Motor neuron (in vitro differentiated cells): ENCODE measurements around the gene TADA3. TPM values are rescaled to one million over a fixed set of nuclear protein-coding genes. Genes with fewer than 3 reads are reported as not detected.
A peak's percentile ranks its signal among the peaks of the same experiment; 100 is the strongest.

ENCODE experiments used
- ATAC-seq, 8 experiments: fragments of 200-7000 bp; cut with Tn5 transposase; replicated peaks in 6 of 8; 2 replicates each; pipeline ENCODE4 v1.8.0; 2021; ENCODE audit warnings: mild to moderate bottlenecking in 8 of 8, moderate library complexity in 8 of 8
- H3K27ac ChIP-seq, 2 donors: fragments of 250-450 bp; sonication (Bioruptor Pico); 2 replicates each; pipeline ENCODE4 v1.9.0; 2021; ENCODE audit warnings: antibody characterized with exemption in 2 of 2, mild to moderate bottlenecking in 2 of 2, moderate library complexity in 1 of 2
- H3K4me1 ChIP-seq, 2 donors: fragments of 250-450 bp; sonication (Bioruptor Pico); replicated peaks in 1 of 2; 2 replicates each; pipeline ENCODE4 v1.6.1; 2021; ENCODE audit warnings: antibody characterized with exemption in 2 of 2, mild to moderate bottlenecking in 2 of 2, moderate library complexity in 1 of 2
- H3K4me3 ChIP-seq, 5 donors: fragments of 250-450 bp; sonication (Bioruptor Pico); 2 replicates each; pipeline ENCODE4 v1.9.0; 2021; ENCODE audit warnings: antibody characterized with exemption in 5 of 5, mild to moderate bottlenecking in 5 of 5, moderate library complexity in 4 of 5
- WGBS, 10 experiments: fragments of 450-650 bp; shearing (Covaris generic); methylation state at CpG; one replicate each; pipeline ENCODE4 v1.0.0; 2022; 5-methylcytosine and 5-hydroxymethylcytosine counted together
- in situ Hi-C, 9 experiments: fragments of 400-800 bp; cut with MboI; loops; one replicate each; pipeline ENCODE4 v1.15.0; 2021; ENCODE audit warnings: low sequenced_read_pairs in 9 of 9, low pct_unique_long_range_greater_than_20kb in 2 of 9; ENCODE audit not compliant: unreplicated experiment in 9 of 9
- total RNA-seq, 8 experiments: library from RNA; unstranded; fragments of 300-600 nt; gene quantifications; 2 replicates each; pipeline versions ENCODE4 v1.2.3 to v1.2.4, GENCODE V29; 2022

TADA3 gene, protein sequence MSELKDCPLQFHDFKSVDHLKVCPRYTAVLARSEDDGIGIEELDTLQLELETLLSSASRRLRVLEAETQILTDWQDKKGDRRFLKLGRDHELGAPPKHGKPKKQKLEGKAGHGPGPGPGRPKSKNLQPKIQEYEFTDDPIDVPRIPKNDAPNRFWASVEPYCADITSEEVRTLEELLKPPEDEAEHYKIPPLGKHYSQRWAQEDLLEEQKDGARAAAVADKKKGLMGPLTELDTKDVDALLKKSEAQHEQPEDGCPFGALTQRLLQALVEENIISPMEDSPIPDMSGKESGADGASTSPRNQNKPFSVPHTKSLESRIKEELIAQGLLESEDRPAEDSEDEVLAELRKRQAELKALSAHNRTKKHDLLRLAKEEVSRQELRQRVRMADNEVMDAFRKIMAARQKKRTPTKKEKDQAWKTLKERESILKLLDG
- total RNA-seq, result 10 to 100 TPM; 23.0 to 56.2 (median 40.7) TPM

DNA sequence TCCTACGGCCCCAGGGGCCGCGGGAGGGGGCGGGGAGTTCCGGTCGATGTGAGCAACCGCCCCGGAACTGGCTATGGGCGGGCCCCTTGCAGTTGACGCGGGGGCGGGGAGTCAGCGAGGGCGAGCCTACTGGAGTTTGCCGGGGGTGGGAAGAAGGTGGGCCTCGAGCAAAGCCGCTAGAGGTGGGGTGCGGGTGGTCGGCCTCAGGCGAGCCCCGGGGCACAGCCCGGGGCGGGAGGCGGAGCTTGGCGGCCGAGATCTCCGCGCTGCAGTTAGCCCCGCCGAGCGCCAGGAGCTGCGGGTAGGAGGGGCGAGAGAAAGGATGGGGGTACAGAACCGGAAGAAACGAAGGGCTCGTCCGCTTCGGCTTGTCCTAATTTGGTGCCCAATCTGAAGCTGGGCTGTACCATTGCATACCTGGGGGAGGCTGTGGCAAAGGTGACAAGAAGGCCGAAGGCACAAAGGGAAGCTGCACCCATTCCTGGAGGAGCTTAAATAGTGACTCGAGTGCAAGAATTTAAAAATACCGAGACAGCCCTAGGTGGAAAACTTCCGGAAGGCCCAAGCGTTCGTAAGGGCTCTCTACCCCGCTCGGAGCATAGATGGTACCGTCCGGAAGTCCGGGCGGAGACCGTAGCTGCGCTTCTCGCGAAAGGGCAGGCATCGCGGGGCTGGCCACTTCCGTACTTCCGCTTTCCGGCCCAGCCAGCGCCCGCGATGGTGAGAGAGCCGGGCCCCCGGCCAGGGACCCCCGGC lies at the start of gene TADA3, which contains the start of gene ARPC4:
Gene TADA3, minus strand, starts transcription at position 69 of the 756 bp plus-strand sequence. CDS start 1,007 bp downstream, outside the sequence.
Gene ARPC4, plus strand, starts transcription at position 678 of the 756 bp plus-strand sequence. Its CDS starts 40 bp downstream, at position 718.
- in situ Hi-C loops, result no loop called here
- H3K4me1 ChIP-seq, result peaks cover 3 to 4% of the 10 kb centered on the region in 2 donors
- WGBS, 10 experiments, result 0 to 20% (median 0%) methylated on average over 1 to 24 of the region's 65 CpGs; no CpG with 5 or more reads in 5 of the 10 experiments
- peak within 1 kb of the TSS; percentile 99 to 100 for H3K27ac ChIP-seq
- H3K4me3 ChIP-seq, result peak within 1 kb of the TSS; percentile 57 to 92 (median 82)
- ATAC-seq, result peak; percentile 78 to 94 (median 91)

DNA sequence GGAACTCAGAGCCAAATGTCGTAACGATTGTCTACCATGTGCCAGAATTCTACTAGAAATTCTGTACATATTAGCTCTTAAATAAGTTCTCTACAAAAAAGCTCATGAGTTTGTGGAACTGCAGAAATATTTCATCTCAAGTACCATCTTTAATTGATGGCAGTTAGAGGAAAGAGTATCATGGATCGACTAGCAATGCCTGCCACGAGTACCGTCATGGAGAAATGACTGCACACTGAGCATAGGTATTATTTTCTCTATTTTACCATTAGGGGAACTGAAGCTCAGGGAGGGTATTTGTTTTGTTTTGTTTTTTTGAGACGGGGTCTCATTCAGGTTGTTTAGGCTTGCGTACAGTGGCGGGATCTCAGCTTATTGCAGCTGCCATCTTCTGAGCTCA lies 48.7 kb upstream of the TADA3 start:
- Histone ChIP-seq H3K4me3 (no peak overlapping the region), H3K4me1 (peaks cover 0 to 8% of the 10 kb centered on the region in 2 donors), H3K27ac (no peak overlapping the region)
- 80 to 100% (median 87%) methylated on average over 1 to 8 of the region's 8 CpGs for WGBS, 10 experiments
- in situ Hi-C loops, result no loop called here
- no peak for ATAC-seq

DNA sequence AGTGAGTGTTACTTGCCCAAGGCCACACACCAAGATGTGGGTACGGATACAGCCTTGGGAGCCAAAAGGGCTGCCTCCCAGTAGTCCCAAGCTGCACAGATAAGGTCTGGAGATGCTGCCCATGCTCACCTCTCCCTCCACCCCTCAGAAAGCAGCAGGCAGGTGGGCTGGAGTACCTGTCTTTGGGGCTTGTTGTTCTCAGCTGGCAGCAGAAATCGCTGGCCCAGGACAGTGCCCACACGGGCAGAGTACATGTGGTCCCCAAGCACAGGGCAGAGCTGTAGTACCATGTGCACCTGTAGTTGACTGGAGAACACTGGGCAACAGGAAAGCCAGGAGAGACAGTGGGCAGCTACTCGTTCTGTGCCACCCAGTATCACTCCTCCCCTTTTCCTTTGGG lies 46.6 kb upstream of the TADA3 start:
- H3K4me3 ChIP-seq, result no peak overlapping the region
- no peak overlapping the region for H3K27ac ChIP-seq
- 52 to 100% (median 83%) methylated on average over 1 to 3 of the region's 4 CpGs; no CpG with 5 or more reads in 5 of the 10 experiments for WGBS, 10 experiments
- ATAC-seq, result no peak
- H3K4me1 ChIP-seq, result peaks cover 0 to 4% of the 10 kb centered on the region in 2 donors
- in situ Hi-C loops, result no loop called here

DNA sequence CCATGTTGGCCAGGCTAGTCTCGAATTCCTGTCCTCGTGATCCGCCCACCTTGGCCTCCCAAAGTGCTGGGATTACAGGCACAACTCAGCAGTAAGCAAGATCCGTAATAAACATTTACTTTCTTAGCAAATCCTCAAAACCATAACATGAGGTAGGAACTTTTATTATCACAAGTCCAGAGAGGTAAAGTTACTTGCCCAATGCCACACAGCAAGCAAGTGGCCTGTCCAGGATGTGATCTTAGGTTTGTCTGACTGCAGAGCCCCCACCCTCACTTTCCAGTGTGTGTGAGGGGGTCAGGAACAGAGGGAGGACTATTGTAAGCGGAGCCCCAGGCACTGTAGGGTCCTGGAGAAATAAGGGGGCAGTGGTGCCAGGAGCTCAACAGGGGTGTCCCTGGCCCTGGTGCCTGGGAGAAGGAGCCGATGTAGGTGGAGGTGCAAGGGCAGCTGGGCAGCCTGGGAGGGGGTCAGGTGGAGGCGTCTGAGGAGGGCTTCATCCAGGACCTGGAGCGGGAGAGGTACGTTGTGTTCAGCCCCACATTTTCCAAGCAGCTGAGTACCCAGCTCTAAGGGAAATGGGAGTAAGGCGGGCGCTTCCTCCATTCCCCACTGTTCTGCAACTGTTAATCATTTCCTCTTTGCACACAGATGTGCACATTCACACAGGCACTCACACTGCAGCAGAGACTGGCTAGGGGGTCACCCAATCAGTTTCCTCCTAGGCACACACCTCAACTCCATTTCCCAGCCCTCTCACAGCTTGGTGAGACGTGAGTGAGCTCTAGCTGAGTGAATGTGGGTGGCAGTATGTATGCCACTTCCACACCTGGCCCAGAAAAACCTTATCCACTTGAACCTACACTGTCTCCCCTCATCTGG lies 45.7 kb upstream of the TADA3 start:
- Histone ChIP-seq H3K4me1 (peaks cover 0 to 3% of the 10 kb centered on the region in 2 donors), H3K27ac (no peak overlapping the region), H3K4me3 (no peak overlapping the region)
- WGBS, 10 experiments, result 40 to 100% (median 100%) methylated on average over 1 to 10 of the region's 12 CpGs; no CpG with 5 or more reads in 3 of the 10 experiments
- in situ Hi-C loops, result no loop called here
- no peak for ATAC-seq

DNA sequence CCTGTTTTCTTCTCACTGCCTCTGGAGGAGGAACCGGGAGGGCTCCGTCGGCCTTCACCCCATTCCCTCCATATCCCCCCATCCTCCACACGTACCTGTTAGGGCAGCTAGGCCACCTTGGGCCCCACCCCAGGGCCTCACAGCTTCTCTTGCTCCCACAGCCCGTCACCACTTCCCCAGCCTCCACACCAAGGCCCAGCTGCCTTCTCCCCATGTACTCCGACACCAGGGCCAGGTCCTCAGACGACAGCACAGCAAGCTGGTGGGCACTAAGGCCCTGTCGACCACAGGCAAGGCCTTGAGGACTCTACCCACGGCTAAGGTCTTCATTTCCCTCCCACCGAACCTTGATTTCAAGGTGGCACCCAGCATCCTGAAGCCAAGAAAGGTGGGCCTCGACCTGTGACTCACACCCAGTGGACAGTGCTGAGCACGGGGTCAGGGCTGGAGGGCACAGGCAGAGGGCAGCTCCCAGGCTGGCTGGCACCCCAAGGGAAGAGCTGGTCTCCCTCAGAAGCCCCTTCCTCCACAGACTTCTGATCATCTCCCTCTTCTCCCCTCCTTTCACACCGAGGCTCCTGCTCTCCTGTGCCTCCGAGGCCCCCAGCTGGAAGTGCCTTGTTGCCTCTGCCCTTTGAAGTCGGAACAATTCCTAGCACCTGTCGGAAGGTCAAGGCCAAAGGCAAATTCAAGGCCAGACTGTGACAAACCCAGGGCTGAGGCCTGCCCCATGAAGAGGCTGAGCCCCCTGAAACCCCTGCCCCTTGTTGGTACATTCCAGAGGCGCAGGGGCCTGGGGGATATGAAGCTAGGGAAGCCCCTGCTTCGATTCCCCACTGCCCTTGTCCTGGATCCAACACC lies 42.5 kb upstream of the TADA3 start:
- ATAC-seq, result peak in 2 of 8 experiments; percentile 10 to 22
- 84 to 100% (median 100%) methylated on average over 1 to 10 of the region's 18 CpGs; no CpG with 5 or more reads in 5 of the 10 experiments for WGBS, 10 experiments
- in situ Hi-C loops, result no loop called here
- H3K4me3 ChIP-seq, result no peak overlapping the region
- H3K27ac ChIP-seq, result no peak overlapping the region
- H3K4me1 ChIP-seq, result no peaks in the 10 kb centered on the region

DNA sequence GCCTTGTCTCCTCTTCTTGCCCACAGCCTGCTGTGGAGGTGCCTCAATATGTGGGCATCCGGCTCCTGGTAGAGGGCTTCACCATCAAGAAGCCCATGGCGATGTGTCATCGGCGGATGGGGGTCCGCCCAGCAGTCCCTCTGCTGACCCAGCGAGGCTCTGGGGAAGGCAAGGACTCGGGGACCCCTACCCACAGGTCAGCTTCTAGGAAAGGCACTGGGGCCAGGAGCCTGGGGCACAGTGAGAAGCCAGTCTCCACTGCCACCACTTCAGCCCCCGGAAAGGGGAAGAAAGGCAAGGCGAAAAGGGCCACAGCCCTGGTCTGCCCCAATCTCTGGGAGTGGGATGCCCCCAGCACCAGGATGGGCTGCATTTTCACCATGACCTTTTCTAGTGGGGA lies 40.8 kb upstream of the TADA3 start:
- H3K4me3 ChIP-seq, result no peak overlapping the region
- no peaks in the 10 kb centered on the region for H3K4me1 ChIP-seq
- ATAC-seq, result no peak
- WGBS, 10 experiments, result 80 to 100% (median 95%) methylated on average over 1 to 2 of the region's 9 CpGs; no CpG with 5 or more reads in 6 of the 10 experiments
- in situ Hi-C loops, result no loop called here
- no peak overlapping the region for H3K27ac ChIP-seq

DNA sequence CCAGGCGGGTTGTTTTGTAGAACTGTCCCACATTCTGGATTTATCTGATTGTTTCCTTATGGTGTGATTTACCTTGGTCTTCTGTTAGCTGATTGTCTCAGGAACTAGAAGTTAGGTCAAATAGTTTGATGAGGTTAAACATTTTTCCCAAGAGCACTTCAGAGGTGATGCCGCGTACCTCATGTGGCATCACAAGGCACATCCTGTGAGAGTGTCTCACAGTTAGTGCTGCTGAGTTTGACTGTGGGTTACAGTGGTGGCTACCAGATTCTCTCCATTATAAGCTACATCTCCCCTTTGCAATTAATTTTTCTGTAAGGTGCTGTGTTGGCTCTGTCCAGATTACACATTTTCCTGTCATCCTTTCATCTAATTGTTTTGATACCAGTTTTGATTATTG lies 39.0 kb upstream of the TADA3 start:
- ATAC-seq, result no peak
- 86 to 100% (median 100%) methylated on average over 1 to 3 of the region's 3 CpGs; no CpG with 5 or more reads in 3 of the 10 experiments for WGBS, 10 experiments
- no peak overlapping the region for H3K27ac ChIP-seq
- no peaks in the 10 kb centered on the region for H3K4me1 ChIP-seq
- in situ Hi-C loops, result no loop called here
- H3K4me3 ChIP-seq, result no peak overlapping the region

DNA sequence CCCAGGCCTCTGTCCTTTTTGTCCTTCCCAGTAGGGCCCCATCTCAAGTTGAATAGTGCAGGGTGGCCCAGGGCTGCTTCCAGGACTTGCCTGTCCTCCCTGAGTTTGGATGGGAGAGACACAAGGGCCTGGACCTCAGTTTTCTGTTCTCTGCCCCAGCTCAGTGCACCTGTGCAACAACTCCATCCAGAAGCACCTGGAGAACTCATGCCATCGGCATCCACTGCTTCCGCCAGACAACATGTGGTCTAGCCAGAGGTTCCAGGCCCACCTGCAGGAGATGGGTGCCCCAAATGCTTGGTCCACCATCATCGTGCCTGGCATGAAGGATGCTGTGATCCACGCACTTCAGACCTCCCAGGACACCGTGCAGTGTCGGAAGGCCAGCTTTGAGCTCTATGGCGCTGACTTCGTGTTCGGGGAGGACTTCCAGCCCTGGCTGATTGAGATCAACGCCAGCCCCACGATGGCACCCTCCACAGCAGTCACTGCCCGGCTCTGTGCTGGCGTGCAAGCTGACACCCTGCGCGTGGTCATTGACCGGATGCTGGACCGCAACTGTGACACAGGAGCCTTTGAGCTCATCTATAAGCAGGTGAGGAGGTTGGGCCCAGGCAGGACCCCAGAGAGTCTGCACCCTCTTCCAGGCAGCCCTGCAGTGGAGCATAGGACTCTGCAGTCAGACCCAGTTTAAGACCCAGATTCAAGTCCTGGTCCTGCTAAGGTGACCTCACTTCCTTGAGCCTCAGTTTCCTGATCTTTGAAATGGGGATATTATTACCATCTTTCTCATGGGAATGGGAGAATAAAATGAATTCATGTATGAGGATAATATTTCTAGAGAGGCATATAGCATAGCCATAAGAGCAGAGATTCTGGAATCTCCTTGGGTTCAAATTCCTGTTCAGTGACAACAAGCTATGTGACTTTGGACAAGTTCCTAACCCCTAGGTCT lies 36.8 kb upstream of the TADA3 start:
- in situ Hi-C loops, result no loop called here
- 80 to 100% (median 86%) methylated on average over 2 to 7 of the region's 17 CpGs; no CpG with 5 or more reads in 6 of the 10 experiments for WGBS, 10 experiments
- Histone ChIP-seq H3K4me1 (no peaks in the 10 kb centered on the region), H3K4me3 (no peak overlapping the region), H3K27ac (no peak overlapping the region)
- no peak for ATAC-seq

DNA sequence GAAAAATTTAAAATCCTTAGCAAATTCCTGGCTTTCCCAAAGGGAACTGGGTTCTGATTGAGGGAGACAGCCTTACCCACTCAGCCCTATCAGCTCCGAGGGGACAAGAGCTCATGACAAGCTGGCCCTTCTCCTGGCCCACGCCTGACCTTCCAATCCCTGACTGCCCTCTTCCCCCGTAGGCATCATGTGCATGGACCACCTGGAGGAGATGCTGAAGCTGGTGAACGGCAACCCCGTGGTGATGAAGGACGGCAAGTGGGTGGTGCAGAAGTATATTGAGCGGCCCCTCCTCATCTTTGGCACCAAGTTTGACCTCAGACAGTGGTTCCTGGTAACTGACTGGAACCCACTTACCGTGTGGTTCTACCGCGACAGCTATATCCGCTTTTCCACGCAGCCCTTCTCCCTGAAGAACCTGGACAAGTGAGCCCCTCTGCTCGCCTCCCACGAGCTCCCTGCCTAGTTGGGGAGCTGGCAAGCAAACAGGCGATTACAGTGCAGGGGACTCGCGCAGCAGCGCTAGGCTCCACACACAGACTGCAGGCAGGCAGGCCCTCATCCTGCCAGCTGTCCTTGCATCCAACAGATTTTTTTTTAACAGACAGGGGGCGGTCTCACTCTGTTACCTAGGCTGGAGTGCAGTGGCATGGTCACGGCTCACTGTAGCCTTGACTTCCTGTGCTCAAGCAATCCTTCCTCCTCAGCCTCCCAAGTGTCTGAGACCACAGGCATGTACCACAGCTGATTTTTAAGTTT lies 34.7 kb upstream of the TADA3 start:
- WGBS, 10 experiments, result 40 to 100% (median 80%) methylated on average over 1 to 8 of the region's 20 CpGs; no CpG with 5 or more reads in 4 of the 10 experiments
- Histone ChIP-seq H3K27ac (no peak overlapping the region), H3K4me3 (no peak overlapping the region), H3K4me1 (no peaks in the 10 kb centered on the region)
- in situ Hi-C loops, result no loop called here
- ATAC-seq, result peak in 3 of 8 experiments; percentile 69 to 83 (median 79)

DNA sequence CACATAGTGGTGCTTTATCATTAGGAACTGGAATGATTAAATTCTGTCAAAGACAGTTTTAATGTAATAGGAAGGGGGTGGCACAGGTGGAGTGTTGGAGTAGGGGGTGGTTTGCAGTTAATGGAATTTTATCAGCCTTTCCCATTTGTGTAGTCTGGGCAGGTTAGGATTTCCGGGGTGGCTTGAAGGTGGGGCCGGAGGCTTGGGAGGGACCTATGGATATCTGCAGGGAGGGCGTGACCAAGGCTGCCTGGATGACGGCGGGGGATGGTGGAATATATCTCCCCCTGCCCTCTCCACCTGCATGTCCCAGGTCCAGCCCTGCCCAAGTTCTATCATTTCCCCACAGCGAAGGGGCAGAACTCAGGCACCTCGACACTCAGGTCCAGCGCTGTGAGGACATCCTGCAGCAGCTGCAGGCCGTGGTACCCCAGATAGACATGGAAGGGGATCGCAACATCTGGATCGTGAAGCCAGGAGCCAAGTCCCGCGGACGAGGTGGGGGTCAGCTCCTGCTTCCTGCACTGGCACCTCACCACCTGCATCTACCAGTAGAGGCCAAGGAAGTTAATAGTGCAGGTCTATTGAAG lies 33.3 kb upstream of the TADA3 start:
- no peak overlapping the region for H3K4me3 ChIP-seq
- H3K27ac ChIP-seq, result no peak overlapping the region
- ATAC-seq, result no peak
- WGBS, 10 experiments, result 60 to 100% (median 78%) methylated on average over 1 to 5 of the region's 14 CpGs; no CpG with 5 or more reads in 5 of the 10 experiments
- no peaks in the 10 kb centered on the region for H3K4me1 ChIP-seq
- in situ Hi-C loops, result no loop called here
